Duodenal mucosa (tissue), 2 donors: ENCODE data around the gene SLC6A8.

ENCODE experiments used
- H3K27ac ChIP-seq: one replicate; pipeline ENCODE4 v1.7.0; 2013; ENCODE audit warnings: low read depth, low read length
- H3K27me3 ChIP-seq, 2 donors: one replicate each; pipeline ENCODE4 v1.7.0; 2013; ENCODE audit warnings: low read length in 2 of 2, control low read depth in 1 of 2; ENCODE audit not compliant: insufficient read depth in 2 of 2, control insufficient read depth in 1 of 2
- H3K36me3 ChIP-seq, 2 donors: one replicate each; pipeline ENCODE4 v1.7.0; 2013; ENCODE audit warnings: low read length in 2 of 2, control low read depth in 1 of 2; ENCODE audit not compliant: insufficient read depth in 2 of 2, control insufficient read depth in 1 of 2
- H3K4me1 ChIP-seq, 2 donors: one replicate each; pipeline ENCODE4 v1.7.0; 2013; ENCODE audit warnings: low read length in 2 of 2, control low read depth in 1 of 2; ENCODE audit not compliant: insufficient read depth in 2 of 2, control insufficient read depth in 1 of 2
- H3K4me3 ChIP-seq, 2 donors: one replicate each; pipeline ENCODE4 v1.7.0; 2013; ENCODE audit warnings: low read length in 2 of 2, low read depth in 1 of 2
- H3K9ac ChIP-seq, 2 donors: one replicate each; pipeline ENCODE4 v1.7.0; 2013; ENCODE audit warnings: low read length in 2 of 2, low read depth in 1 of 2
- H3K9me3 ChIP-seq, 2 donors: one replicate each; pipeline ENCODE4 v1.7.0; 2013; ENCODE audit warnings: low read length in 2 of 2, control low read depth in 1 of 2; ENCODE audit not compliant: control insufficient read depth in 1 of 2

The SLC6A8 gene

DNA sequence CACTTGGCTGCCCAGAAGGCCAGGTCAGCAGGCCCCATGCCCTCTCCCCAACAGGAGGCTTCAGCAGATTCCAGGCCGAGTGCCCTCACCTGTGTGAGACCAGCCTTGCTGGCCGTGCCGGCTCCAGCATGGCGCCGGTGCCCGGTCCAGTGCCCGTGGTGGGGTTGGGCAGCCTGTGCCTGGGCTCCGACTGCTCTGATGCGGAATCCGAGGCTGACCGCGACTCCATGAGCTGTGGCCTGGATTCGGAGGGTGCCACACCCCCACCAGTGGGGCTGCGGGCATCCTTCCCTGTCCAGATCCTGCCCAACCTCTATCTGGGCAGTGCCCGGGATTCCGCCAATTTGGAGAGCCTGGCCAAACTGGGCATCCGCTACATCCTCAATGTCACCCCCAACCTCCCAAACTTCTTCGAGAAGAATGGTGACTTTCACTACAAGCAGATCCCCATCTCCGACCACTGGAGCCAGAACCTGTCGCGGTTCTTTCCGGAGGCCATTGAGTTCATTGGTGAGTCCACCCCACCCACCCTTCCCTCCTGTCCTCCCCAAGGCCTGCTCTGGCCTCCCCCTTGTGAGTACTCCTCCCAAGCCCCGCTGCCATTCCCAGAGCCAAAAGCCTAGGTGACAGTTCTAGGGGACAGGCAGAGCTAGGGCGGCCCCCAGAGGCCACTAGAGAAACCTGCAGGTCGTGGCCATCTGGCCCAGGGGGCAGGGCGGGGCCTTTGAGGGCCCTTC, 38.4 kb upstream of the SLC6A8 start:
- Histone ChIP-seq H3K27me3 (peaks cover 13 to 41% of the 10 kb centered on the region in 2 donors), H3K27ac (no peak overlapping the region), H3K4me3 (no peak overlapping the region), H3K36me3 (no peaks in the 10 kb centered on the region), H3K9ac (no peak overlapping the region), H3K9me3 (no peaks in the 10 kb centered on the region), H3K4me1 (no peaks in the 10 kb centered on the region)

GRCh38 chrX:153649915-153650782, 37.6 kb upstream of the SLC6A8 start:
- Histone ChIP-seq H3K4me1 (no peaks in the 10 kb centered on the region), H3K27ac (no peak overlapping the region), H3K9ac (no peak overlapping the region), H3K9me3 (no peaks in the 10 kb centered on the region), H3K36me3 (no peaks in the 10 kb centered on the region), H3K27me3 (peaks cover 8 to 34% of the 10 kb centered on the region in 2 donors), H3K4me3 (no peak overlapping the region)

- Histone ChIP-seq H3K4me1 (no peaks in the 10 kb centered on the region), H3K9ac (no peak overlapping the region), H3K9me3 (no peaks in the 10 kb centered on the region), H3K27ac (no peak overlapping the region), H3K4me3 (no peak overlapping the region), H3K36me3 (no peaks in the 10 kb centered on the region), H3K27me3 (peaks cover 7 to 25% of the 10 kb centered on the region in 2 donors)
Observed at GRCh38 chrX:153650959-153651358, 36.8 kb upstream of the SLC6A8 start.

- no peak overlapping the region for H3K4me3 ChIP-seq
- H3K9me3 ChIP-seq: no peaks in the 10 kb centered on the region
- H3K27ac ChIP-seq: no peak overlapping the region
Observed at GRCh38 chrX:153651540-153652079, 36.1 kb upstream of the SLC6A8 start.

GRCh38 chrX:153653556-153653955, 34.2 kb upstream of the SLC6A8 start:
- H3K9me3 ChIP-seq: no peaks in the 10 kb centered on the region
- no peaks in the 10 kb centered on the region for H3K36me3 ChIP-seq
- no peak overlapping the region for H3K4me3 ChIP-seq
- peaks cover 0 to 6% of the 10 kb centered on the region in 2 donors for H3K27me3 ChIP-seq
- no peak overlapping the region for H3K9ac ChIP-seq
- H3K4me1 ChIP-seq: no peaks in the 10 kb centered on the region
- H3K27ac ChIP-seq: no peak overlapping the region

More at GRCh38 chrX:153651540-153652079, 36.1 kb upstream of the SLC6A8 start:
- Histone ChIP-seq H3K36me3 (no peaks in the 10 kb centered on the region), H3K4me1 (no peaks in the 10 kb centered on the region), H3K9ac (no peak overlapping the region), H3K27me3 (peaks cover under 1 to 19% of the 10 kb centered on the region in 2 donors)

GRCh38 chrX:153657161-153657560, 30.6 kb upstream of the SLC6A8 start:
- Histone ChIP-seq H3K4me1 (no peaks in the 10 kb centered on the region), H3K4me3 (no peak overlapping the region), H3K27me3 (peaks cover 0 to 4% of the 10 kb centered on the region in 2 donors), H3K9ac (no peak overlapping the region), H3K36me3 (no peaks in the 10 kb centered on the region), H3K27ac (no peak overlapping the region), H3K9me3 (no peaks in the 10 kb centered on the region)

GRCh38 chrX:153659268-153659667, 28.5 kb upstream of the SLC6A8 start:
- Histone ChIP-seq H3K4me3 (no peak overlapping the region), H3K27me3 (peaks cover 0 to 4% of the 10 kb centered on the region in 2 donors), H3K9ac (no peak overlapping the region), H3K9me3 (no peaks in the 10 kb centered on the region), H3K27ac (no peak overlapping the region), H3K4me1 (no peaks in the 10 kb centered on the region), H3K36me3 (no peaks in the 10 kb centered on the region)

- Histone ChIP-seq H3K36me3 (no peaks in the 10 kb centered on the region), H3K4me3 (no peak overlapping the region), H3K9ac (no peak overlapping the region), H3K27ac (no peak overlapping the region), H3K9me3 (no peaks in the 10 kb centered on the region), H3K4me1 (no peaks in the 10 kb centered on the region), H3K27me3 (peaks cover 0 to 4% of the 10 kb centered on the region in 2 donors)
Observed at GRCh38 chrX:153662266-153662665, 25.5 kb upstream of the SLC6A8 start.

DNA sequence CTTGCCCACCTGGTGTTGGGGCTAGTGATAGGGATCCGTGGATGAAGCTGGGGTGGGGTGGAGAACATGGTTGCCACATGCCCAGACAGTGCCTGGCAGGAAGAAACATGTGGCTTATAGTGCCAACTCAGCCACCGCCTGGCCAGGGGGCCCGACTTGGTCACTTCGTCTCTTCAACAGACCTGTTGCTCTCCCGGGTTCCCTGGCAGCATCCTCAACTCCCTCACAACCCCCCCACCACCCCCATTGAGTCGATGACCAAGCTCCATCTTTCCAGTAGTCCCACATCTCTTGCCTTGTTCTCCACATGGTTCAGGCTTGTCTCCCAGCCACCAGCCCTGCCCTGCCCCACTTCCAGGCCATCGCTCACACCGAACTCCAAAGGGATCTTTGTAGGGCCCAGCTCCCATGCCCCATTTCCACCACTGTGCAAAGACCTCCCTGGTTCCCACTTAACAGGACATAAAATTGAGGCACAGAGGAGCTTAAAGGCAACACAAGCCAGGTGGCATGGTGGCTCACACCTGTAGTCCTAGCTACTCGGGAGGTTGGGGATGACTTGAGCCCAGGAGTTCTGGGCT, 21.9 kb upstream of the SLC6A8 start:
- H3K27me3 ChIP-seq: peaks cover 3 to 4% of the 10 kb centered on the region in 2 donors
- H3K27ac ChIP-seq: no peak overlapping the region
- H3K9me3 ChIP-seq: no peaks in the 10 kb centered on the region
- H3K9ac ChIP-seq: no peak overlapping the region
- no peak overlapping the region for H3K4me3 ChIP-seq
- H3K4me1 ChIP-seq: no peaks in the 10 kb centered on the region
- H3K36me3 ChIP-seq: no peaks in the 10 kb centered on the region
